ENCODE results near the gene CLBA1. TPM values are rescaled to one million over a fixed set of nuclear protein-coding genes. Genes with fewer than 3 reads are reported as not detected.
A peak's percentile ranks its signal among the peaks of the same experiment; 100 is the strongest.

Gene CLBA1
- total and polyA plus RNA-seq, 11 donors = 0.76 to 3.7 (median 2.6) TPM

GRCh38 chr14:104972301-104973134 is 13.1 kb upstream of the CLBA1 start:
- TF ChIP-seq POLR2A (IDR thresholded peaks at IDR 0.05) (no peak), CTCF (IDR thresholded peaks at IDR 0.05) (no peak)
- Histone ChIP-seq H3K9me3 (no peaks in the 10 kb centered on the region), H3K36me3 (no peaks in the 10 kb centered on the region), H3K27ac (peak overlapping the region in 11 of 12 donors; percentile 43 to 94 (median 75)), H3K4me3 (no peak overlapping the region), H3K27me3 (peaks cover 0 to 18% (median 0%) of the 10 kb centered on the region in 9 donors), H3K4me1 (peaks cover 12 to 83% (median 53%) of the 10 kb centered on the region in 12 donors)
- peak in 2 of 5 donors; percentile 36 to 55 for DNase-seq
- no peak for ATAC-seq
- 87 to 89% (median 88%) methylated on average over 15 to 28 of the region's 28 CpGs for WGBS, 4 donors
- intact Hi-C loops (cut with DNase I) = loop anchor here in 1 of 10 donors (10.0 kb wide), 1 partner anchor 232 kb away; no protein-coding TSS in a partner anchor

DNA sequence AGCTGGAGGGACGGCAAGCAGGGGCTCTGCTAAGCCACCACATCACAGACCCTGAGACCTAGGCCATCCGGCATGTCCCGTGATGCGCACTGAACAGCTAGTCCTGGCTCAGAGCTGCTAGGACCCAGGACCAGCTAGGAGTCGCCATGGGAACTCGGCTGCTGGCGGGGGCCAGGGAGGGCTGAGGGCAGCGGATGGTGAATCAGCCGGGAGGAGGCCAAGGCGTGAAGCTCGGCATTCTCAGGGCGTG is 12.5 kb upstream of the CLBA1 start:
- TF ChIP-seq POLR2A (IDR thresholded peaks at IDR 0.05) (no peak), CTCF (IDR thresholded peaks at IDR 0.05) (no peak)
- peak in 2 of 4 donors; percentile 62 to 68 for ATAC-seq
- intact Hi-C loops (cut with DNase I) = loop anchor here in 1 of 10 donors (10.0 kb wide), 1 partner anchor 232 kb away; no protein-coding TSS in a partner anchor
- Histone ChIP-seq H3K36me3 (no peaks in the 10 kb centered on the region), H3K27ac (peak overlapping the region in 11 of 12 donors; percentile 43 to 94 (median 75)), H3K4me3 (no peak overlapping the region), H3K9me3 (no peaks in the 10 kb centered on the region), H3K27me3 (peaks cover 0 to 15% (median 0%) of the 10 kb centered on the region in 9 donors), H3K4me1 (peaks cover 12 to 82% (median 52%) of the 10 kb centered on the region in 12 donors)
- DNase-seq = peak in 3 of 5 donors; percentile 67 to 90 (median 80)
- 47 to 100% (median 68%) methylated on average over 1 to 12 of the region's 12 CpGs for WGBS, 4 donors

DNA sequence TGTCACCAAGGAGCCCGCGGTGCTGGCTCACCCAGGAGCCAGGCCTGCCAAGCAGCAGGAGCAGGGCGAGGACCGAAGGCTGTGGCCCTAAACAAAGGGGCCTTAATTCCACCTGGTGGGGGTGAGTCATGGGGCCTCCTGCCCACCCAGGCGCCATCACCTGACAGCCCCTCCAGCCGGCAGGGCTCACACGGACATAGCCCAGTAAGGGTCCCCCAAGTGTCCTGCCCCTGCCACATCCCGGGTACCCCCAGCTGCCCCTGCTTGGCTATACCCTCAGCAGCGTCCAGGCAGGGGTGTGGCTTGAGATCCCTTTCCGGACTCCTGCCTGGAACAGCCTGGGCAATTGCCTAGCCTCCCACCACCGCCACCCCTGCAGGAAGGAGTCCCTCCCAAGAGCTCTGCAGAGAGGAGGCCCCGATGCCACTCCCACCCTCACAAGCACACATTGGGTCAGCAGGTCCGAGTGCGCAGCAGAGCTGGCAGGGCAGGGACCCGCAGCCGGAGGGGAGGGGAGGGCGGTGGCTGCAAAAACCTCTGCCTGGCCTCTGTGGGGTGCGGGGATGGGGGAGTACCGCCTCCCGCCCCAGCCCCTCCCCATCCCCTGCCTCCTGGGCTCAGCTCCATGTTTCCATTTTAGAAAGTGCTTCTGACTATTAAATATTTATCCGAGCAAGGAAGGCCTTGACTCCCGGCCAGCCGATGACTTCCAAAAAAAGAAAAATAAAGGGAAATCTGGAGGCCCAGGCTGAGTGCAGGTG is 12.0 kb upstream of the CLBA1 start:
- H3K27ac ChIP-seq = peak overlapping the region in 11 of 12 donors; percentile 43 to 94 (median 75)
- H3K36me3 ChIP-seq = no peaks in the 10 kb centered on the region
- intact Hi-C loops (cut with DNase I) = loop anchor here in 2 of 10 donors (2.0 to 10.0 kb wide), 2 partner anchors 75 to 231 kb away; no protein-coding TSS in a partner anchor
- peak in 4 of 5 donors; percentile 60 to 84 (median 72) for DNase-seq
- WGBS, 4 donors = 36 to 40% (median 38%) methylated on average over 19 to 23 of the region's 23 CpGs
- H3K4me3 ChIP-seq = peak overlapping the region in 4 of 12 donors; percentile 8 to 19 (median 18)
- no peak for TF ChIP-seq POLR2A (IDR thresholded peaks at IDR 0.05)
- TF ChIP-seq CTCF (IDR thresholded peaks at IDR 0.05) = no peak
- no peaks in the 10 kb centered on the region for H3K9me3 ChIP-seq
- peaks cover 9 to 80% (median 48%) of the 10 kb centered on the region in 12 donors for H3K4me1 ChIP-seq
- ATAC-seq = peak; percentile 29 to 61 (median 41)
- peaks cover 0 to 17% (median 0%) of the 10 kb centered on the region in 9 donors for H3K27me3 ChIP-seq

Measured in heart left ventricle (tissue), 16 donors.